ENCODE results near the gene CBX2. TPM values are rescaled to one million over a fixed set of nuclear protein-coding genes. Genes with fewer than 3 reads are reported as not detected.

The CBX2 gene
- total and polyA plus RNA-seq, 2 donors (not counting 1 experiment from before 2014, with no cell fraction given), result 0.77 to 0.83 TPM

DNA sequence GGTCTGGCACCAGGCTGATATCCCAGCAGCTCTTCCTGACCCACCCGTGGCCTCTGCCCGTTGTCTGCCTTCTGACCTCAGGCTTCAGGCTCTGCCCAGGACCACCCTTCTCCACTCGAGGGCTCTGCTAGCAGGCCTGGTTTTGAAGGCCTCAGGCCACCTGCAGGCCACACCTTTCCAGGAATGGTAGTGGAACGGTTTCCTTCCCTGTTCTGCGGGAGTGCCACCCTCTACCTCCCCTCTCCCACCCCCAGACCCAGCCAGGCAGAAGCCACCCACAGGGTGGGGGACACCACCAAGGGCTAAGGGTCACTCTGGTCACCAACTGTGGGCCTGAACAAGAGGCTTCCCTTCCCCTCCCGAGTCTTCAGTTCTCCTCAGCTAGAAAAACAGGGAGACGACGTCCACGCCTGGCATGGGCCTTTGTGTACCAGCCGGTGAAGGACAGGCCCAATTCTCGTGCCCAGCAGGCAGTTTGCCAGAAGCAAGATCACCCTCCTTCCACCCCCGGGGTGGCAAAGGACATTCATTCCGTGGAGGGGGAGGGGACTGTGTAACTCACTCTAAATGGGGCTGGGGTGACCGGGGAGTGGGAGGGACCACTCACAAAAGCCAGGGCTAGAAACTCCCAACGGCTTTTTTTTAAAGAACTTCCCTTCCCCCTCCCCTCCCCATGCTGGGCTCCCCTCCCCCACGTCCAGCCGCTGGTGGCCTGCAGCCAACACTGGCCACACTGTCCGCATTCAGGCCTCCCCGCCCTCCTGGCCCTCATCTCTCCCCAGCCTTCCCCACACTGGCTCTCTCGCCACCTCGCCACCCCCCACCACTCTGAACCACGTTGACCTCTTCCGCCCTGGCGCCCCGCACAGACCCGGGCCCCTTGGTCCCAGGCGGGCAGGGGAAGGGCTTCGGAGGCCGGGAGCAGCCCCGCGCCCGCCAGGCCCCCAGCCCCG, 53.6 kb downstream of the CBX2 start:
- no peaks in the 10 kb centered on the region for H4K20me1 ChIP-seq (ENCODE audit: control insufficient read depth, extremely low read depth, insufficient read depth, low read length)
- no peaks in the 10 kb centered on the region for H3K27me3 ChIP-seq (ENCODE audit: control insufficient read depth, insufficient read depth, low read length)
- peaks cover 18% of the 10 kb centered on the region for H3K36me3 ChIP-seq (ENCODE audit: control insufficient read depth, insufficient read depth, low read length)
- no peak overlapping the region for H2AFZ ChIP-seq (ENCODE audit: low read length)
- H3K79me2 ChIP-seq (ENCODE audit: control insufficient read depth, insufficient read depth, low read length), result peaks cover 4% of the 10 kb centered on the region
- peaks cover 7% of the 10 kb centered on the region for H3K4me1 ChIP-seq (ENCODE audit: control insufficient read depth, extremely low read depth, insufficient read depth, low read length)
- no peak overlapping the region for H3K27ac ChIP-seq (ENCODE audit: insufficient read depth, low read length)
- no peak overlapping the region for H3K9ac ChIP-seq (ENCODE audit: insufficient read depth, low read length)
- H3K9me3 ChIP-seq (ENCODE audit: control insufficient read depth, insufficient read depth, low read depth, low read length), result no peaks in the 10 kb centered on the region
- peak overlapping the region in 1 of 4 experiments; percentile 32 for H3K4me3 ChIP-seq (replicated peaks in 1 of 4; ENCODE audit: control extremely low read depth in 1 of 4, insufficient read depth in 1 of 4, low read depth in 3 of 4, low read length in 4 of 4)
- peak overlapping the region; percentile 44 for H3K4me2 ChIP-seq (ENCODE audit: extremely low read depth, insufficient read depth, low read length)
- TF ChIP-seq EZH2 (IDR thresholded peaks at IDR 0.05; ENCODE audit: low read length, missing control alignments), result no peak
- TF ChIP-seq, protein P1, sequence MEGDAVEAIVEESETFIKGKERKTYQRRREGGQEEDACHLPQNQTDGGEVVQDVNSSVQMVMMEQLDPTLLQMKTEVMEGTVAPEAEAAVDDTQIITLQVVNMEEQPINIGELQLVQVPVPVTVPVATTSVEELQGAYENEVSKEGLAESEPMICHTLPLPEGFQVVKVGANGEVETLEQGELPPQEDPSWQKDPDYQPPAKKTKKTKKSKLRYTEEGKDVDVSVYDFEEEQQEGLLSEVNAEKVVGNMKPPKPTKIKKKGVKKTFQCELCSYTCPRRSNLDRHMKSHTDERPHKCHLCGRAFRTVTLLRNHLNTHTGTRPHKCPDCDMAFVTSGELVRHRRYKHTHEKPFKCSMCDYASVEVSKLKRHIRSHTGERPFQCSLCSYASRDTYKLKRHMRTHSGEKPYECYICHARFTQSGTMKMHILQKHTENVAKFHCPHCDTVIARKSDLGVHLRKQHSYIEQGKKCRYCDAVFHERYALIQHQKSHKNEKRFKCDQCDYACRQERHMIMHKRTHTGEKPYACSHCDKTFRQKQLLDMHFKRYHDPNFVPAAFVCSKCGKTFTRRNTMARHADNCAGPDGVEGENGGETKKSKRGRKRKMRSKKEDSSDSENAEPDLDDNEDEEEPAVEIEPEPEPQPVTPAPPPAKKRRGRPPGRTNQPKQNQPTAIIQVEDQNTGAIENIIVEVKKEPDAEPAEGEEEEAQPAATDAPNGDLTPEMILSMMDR (conservative IDR thresholded peaks at IDR 0.05 in 1 of 2, IDR thresholded peaks at IDR 0.05 in 1 of 2; ENCODE audit: low read depth in 1 of 2, low read length in 2 of 2), result no peak
- DNase-seq (ENCODE audit: low read depth in 2 of 2), result peak in 1 of 2 donors; percentile 60

DNA sequence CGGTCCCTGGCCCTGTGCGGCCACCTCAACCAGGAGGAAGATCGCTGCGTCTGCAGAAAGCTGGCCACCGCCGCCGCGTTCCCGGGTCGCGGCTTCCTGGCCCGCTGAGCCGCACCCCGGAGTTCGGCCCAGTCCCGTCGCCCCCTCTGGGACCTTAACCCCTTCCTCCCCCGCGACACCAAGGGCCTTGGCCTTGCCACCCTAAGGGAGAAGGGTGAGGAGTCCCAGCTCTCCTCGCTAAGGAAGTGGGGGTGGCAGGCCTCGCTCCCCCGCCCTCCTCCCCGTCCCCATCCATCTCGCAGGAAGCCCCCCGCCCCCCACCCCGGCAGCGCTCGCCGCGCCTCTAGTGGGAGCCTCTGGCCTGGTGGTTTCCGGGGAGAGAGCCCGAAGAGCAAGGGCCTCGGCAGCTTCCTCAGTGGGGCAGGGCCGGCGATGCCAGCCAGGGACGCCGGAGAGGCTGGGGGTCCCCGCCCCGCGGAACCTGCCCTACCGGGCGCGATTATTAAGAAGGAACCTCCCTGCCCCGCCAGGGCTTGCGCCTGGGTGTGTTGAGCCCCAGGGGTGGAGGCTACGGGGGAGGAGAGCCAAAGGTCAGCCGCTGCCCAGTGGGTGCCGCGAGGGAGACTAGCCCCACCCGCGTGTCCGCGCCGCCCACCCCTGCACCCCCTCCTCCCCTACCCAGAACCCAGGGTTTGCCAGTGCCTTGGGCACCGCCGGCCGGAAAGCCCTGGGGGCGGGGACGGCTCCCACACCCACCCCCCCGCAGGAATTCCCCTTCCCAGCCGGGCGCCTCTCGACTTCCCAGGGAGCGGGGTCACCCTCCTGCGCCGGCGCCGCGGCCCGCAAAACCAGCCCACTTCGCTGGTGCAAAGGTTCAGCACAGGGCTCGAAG, 54.5 kb downstream of the CBX2 start:
- peak overlapping the region; percentile 44 for H3K4me2 ChIP-seq (ENCODE audit: extremely low read depth, insufficient read depth, low read length)
- no peak for DNase-seq (ENCODE audit: low read depth in 2 of 2)

More for the DNA sequence above, 54.5 kb downstream of the CBX2 start:
- Histone ChIP-seq H3K4me1 (ENCODE audit: control insufficient read depth, extremely low read depth, insufficient read depth, low read length) (peaks cover 16% of the 10 kb centered on the region), H3K27me3 (ENCODE audit: control insufficient read depth, insufficient read depth, low read length) (no peaks in the 10 kb centered on the region), H3K9me3 (ENCODE audit: control insufficient read depth, insufficient read depth, low read depth, low read length) (no peaks in the 10 kb centered on the region), H3K4me3 (replicated peaks in 1 of 4; ENCODE audit: control extremely low read depth in 1 of 4, insufficient read depth in 1 of 4, low read depth in 3 of 4, low read length in 4 of 4) (peak overlapping the region in 1 of 4 experiments; percentile 32), H3K79me2 (ENCODE audit: control insufficient read depth, insufficient read depth, low read length) (peaks cover 11% of the 10 kb centered on the region), H4K20me1 (ENCODE audit: control insufficient read depth, extremely low read depth, insufficient read depth, low read length) (no peaks in the 10 kb centered on the region), H2AFZ (ENCODE audit: low read length) (no peak overlapping the region), H3K27ac (ENCODE audit: insufficient read depth, low read length) (no peak overlapping the region), H3K36me3 (ENCODE audit: control insufficient read depth, insufficient read depth, low read length) (peaks cover 18% of the 10 kb centered on the region), H3K9ac (ENCODE audit: insufficient read depth, low read length) (peak overlapping the region; percentile 30)
- no peak for TF ChIP-seq EZH2 (IDR thresholded peaks at IDR 0.05; ENCODE audit: low read length, missing control alignments)
- TF ChIP-seq, protein P1 (conservative IDR thresholded peaks at IDR 0.05 in 1 of 2, IDR thresholded peaks at IDR 0.05 in 1 of 2; ENCODE audit: low read depth in 1 of 2, low read length in 2 of 2), result no peak

All from fibroblast of lung (primary cell).